A673 (cell line): ENCODE data around the gene CMIP. TPM values are rescaled to one million over a fixed set of nuclear protein-coding genes. Genes with fewer than 3 reads are reported as not detected.

ENCODE experiments used
- BruUV-seq: library from RNA; stranded (reverse); fragments of 400-500 nt; replicated peaks from 2 replicates; lab custom pipeline; 2021; lab: Mats Ljungman, UMichigan
- CTCF ChIA-PET: fragments of 300-600 bp; sonication (Branson Sonifier 250); formaldehyde crosslinking; loops from one replicate; lab custom pipeline; 2022; ENCODE audit warnings: antibody characterized with exemption; lab: Charles Lee
- POLR2A ChIA-PET: fragments of 300-600 bp; sonication (Branson Sonifier 250); formaldehyde crosslinking; loops from one replicate; lab custom pipeline; 2022; ENCODE audit warnings: antibody characterized with exemption; ENCODE audit not compliant: low non-redundant PET; lab: Charles Lee
- DNase-seq: peaks from one replicate; pipeline ENCODE4 v3.0.0-alpha.2; 2015; ENCODE audit warnings: low spot score
- H3K27ac ChIP-seq: fragments of 200-600 bp; sonication (generic); 2 replicates; pipeline ENCODE4 v1.5.1; 2016; ENCODE audit warnings: mixed run types, low read depth, mild to moderate bottlenecking, mixed read lengths, antibody characterized with exemption, low read length; ENCODE audit not compliant: poor library complexity, severe bottlenecking
- H3K27me3 ChIP-seq: fragments of 200-600 bp; sonication (generic); replicated peaks from 2 replicates; pipeline ENCODE4 v1.6.1; 2017; ENCODE audit warnings: mixed run types, low read depth, mild to moderate bottlenecking, mixed read lengths, antibody characterized with exemption, low read length; ENCODE audit not compliant: insufficient read depth, poor library complexity
- H3K36me3 ChIP-seq: fragments of 200-600 bp; sonication (generic); 2 replicates; pipeline ENCODE4 v1.6.1; 2016; ENCODE audit warnings: mixed run types, mild to moderate bottlenecking, mixed read lengths, antibody characterized with exemption, low read length; ENCODE audit not compliant: insufficient read depth, poor library complexity, severe bottlenecking
- H3K4me1 ChIP-seq: fragments of 200-600 bp; sonication (generic); 2 replicates; pipeline ENCODE4 v1.6.1; 2017; ENCODE audit warnings: mixed run types, mild to moderate bottlenecking, mixed read lengths, antibody characterized with exemption, low read length; ENCODE audit not compliant: insufficient read depth, poor library complexity, severe bottlenecking
- H3K4me3 ChIP-seq: fragments of 200-600 bp; sonication (generic); 2 replicates; pipeline ENCODE4 v1.5.1; 2016; ENCODE audit warnings: low read depth, mixed run types, mild to moderate bottlenecking, mixed read lengths, low read length; ENCODE audit not compliant: poor library complexity, severe bottlenecking
- H3K9me3 ChIP-seq: fragments of 200-600 bp; sonication (generic); 2 replicates; pipeline ENCODE4 v1.6.1; 2016; ENCODE audit warnings: mixed run types, low read depth, mild to moderate bottlenecking, mixed read lengths, antibody characterized with exemption, low read length; ENCODE audit not compliant: poor library complexity, severe bottlenecking
- CTCF ChIP-seq: fragments of 300-800, 200-600 bp; sonication (generic); conservative IDR thresholded peaks from 2 replicates; pipeline ENCODE4 v1.5.1; 2017; ENCODE audit warnings: low read depth, mild to moderate bottlenecking, antibody characterized with exemption, low read length, moderate library complexity, mixed read lengths
- EZH2 ChIP-seq: fragments of 200-600 bp; sonication (generic); IDR thresholded peaks from 2 replicates; pipeline ENCODE4 v1.6.1; 2017; ENCODE audit warnings: borderline replicate concordance, low read depth, mild to moderate bottlenecking, mixed read lengths, antibody characterized with exemption, low read length; ENCODE audit not compliant: poor library complexity, severe bottlenecking
- intact Hi-C: fragments of 100-400 bp; cut with micrococcal nuclease; formaldehyde crosslinking; loops from one replicate; pipeline ENCODE4 v1.10.0; 2022; ENCODE audit not compliant: unreplicated experiment
- total RNA-seq: library from RNA; stranded (reverse); gene quantifications from 2 replicates; pipeline ENCODE4 v1.2.3, GENCODE V29; 2021

Gene CMIP
- total RNA-seq, 1 experiment from 2014 or later: 25.5 TPM

- intact Hi-C loops: no loop called here
- Histone ChIP-seq H3K4me1 (no peaks in the 10 kb centered on the region), H3K27ac (no peak overlapping the region), H3K36me3 (no peaks in the 10 kb centered on the region), H3K27me3 (no peaks in the 10 kb centered on the region), H3K9me3 (no peaks in the 10 kb centered on the region), H3K4me3 (no peak overlapping the region)
- BruUV-seq: no TSS peak
- TF ChIP-seq EZH2 (no peak), CTCF (no peak)
- ChIA-PET POLR2A (no interaction called here), CTCF (no interaction called here)
- DNase-seq: no peak
These were observed 221.5 kb downstream of the CMIP start for GRCh38 chr16:81666113-81666512.

- Histone ChIP-seq H3K9me3 (no peaks in the 10 kb centered on the region), H3K27me3 (no peaks in the 10 kb centered on the region), H3K4me1 (no peaks in the 10 kb centered on the region), H3K4me3 (no peak overlapping the region), H3K27ac (no peak overlapping the region), H3K36me3 (no peaks in the 10 kb centered on the region)
- no TSS peak for BruUV-seq
- intact Hi-C loops: no loop called here
- ChIA-PET POLR2A (no interaction called here), CTCF (no interaction called here)
- TF ChIP-seq CTCF: no peak
- no peak for TF ChIP-seq EZH2
- DNase-seq: no peak
These were observed 223.9 kb downstream of the CMIP start for GRCh38 chr16:81668243-81669097.

GRCh38 chr16:81669473-81670350 lies 225.1 kb downstream of the CMIP start:
- ChIA-PET POLR2A (no interaction called here), CTCF (no interaction called here)
- no peaks in the 10 kb centered on the region for H3K27me3 ChIP-seq
- no peaks in the 10 kb centered on the region for H3K9me3 ChIP-seq
- BruUV-seq: no TSS peak
- no peak overlapping the region for H3K27ac ChIP-seq
- H3K4me3 ChIP-seq: no peak overlapping the region
- no peak for TF ChIP-seq EZH2
- TF ChIP-seq CTCF: no peak
- no peaks in the 10 kb centered on the region for H3K36me3 ChIP-seq
- DNase-seq: no peak
- no peaks in the 10 kb centered on the region for H3K4me1 ChIP-seq
- intact Hi-C loops: no loop called here
